ENCODE data around the gene METTL3. TPM values are rescaled to one million over a fixed set of nuclear protein-coding genes. Genes with fewer than 3 reads are reported as not detected.

The METTL3 gene
- total and polyA plus RNA-seq, 2 donors from 2014 or later, result 31.4 to 44.3 TPM

DNA sequence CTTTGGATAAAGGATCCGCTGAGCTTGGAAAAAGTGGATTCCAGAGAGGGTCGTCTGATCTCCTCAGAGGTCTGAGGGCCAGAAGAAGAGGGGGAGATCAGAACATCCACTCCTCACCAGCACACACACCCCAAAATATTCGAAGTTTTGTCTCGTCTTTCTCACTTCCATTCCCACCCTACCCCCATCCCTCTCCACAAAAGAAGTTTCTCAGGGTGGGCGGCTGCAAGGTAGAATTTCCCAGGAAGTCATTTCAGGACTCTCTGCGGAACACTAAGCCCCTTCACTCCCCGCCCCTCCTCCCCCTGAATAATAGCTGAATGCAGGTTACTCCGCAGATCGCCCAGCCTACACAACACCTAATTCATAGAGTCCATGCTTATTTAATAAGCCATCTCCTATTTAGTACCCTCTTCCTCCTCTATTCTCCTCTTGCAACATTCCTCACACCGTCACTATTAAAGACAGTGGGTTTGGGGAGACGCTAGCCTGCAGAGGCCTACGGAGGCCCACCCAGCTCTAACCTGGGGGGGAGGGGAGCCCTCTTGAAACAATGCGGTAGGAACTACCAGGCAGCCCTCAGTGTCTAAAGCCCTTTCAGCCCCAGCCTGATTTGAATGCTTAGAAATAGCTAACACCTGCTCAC is 15.7 kb upstream of the METTL3 start:
- Histone ChIP-seq H3K27ac (ENCODE audit: low read depth in 2 of 2, low read length in 2 of 2) (no peak overlapping the region), H3K36me3 (ENCODE audit: control insufficient read depth in 2 of 3, insufficient read depth in 3 of 3, low read length in 3 of 3) (no peaks in the 10 kb centered on the region), H3K27me3 (ENCODE audit: control insufficient read depth, insufficient read depth, low read length) (no peaks in the 10 kb centered on the region), H3K9ac (ENCODE audit: low read length in 3 of 3) (peak overlapping the region; percentile 15 to 73 (median 49)), H3K4me1 (ENCODE audit: control insufficient read depth in 2 of 3, insufficient read depth in 2 of 3, low read depth in 1 of 3, low read length in 3 of 3) (no peaks in the 10 kb centered on the region), H3K4me3 (ENCODE audit: low read length in 3 of 3) (peak overlapping the region; percentile 62 to 78 (median 68)), H3K9me3 (ENCODE audit: control insufficient read depth in 2 of 3, insufficient read depth in 1 of 3, low read length in 3 of 3) (no peaks in the 10 kb centered on the region)
- intact Hi-C loops (cut with DNase I), result no loop called here
- FAIRE-seq (no peak), DNase-seq (peak in 4 of 5 donors; percentile 77 to 91 (median 86))
- no peak for TF ChIP-seq CTCF (IDR thresholded peaks at IDR 0.05; ENCODE audit: borderline replicate concordance, extremely low read depth, insufficient read depth)

GRCh38 chr14:21525962-21526671 is 15.0 kb upstream of the METTL3 start, which contains the start of gene SALL2:
Gene SALL2, minus strand, starts transcription at chr14:21526346. Its CDS starts 219 bp downstream, at chr14:21526127.
- peak within 1 kb of the TSS; percentile 62 to 78 (median 68) for H3K4me3 ChIP-seq (ENCODE audit: low read length in 3 of 3)
- no peaks in the 10 kb centered on the region for H3K9me3 ChIP-seq (ENCODE audit: control insufficient read depth in 2 of 3, insufficient read depth in 1 of 3, low read length in 3 of 3)
- no peak for TF ChIP-seq CTCF (IDR thresholded peaks at IDR 0.05; ENCODE audit: borderline replicate concordance, extremely low read depth, insufficient read depth)
- FAIRE-seq (no peak), DNase-seq (peak; percentile 88 to 97 (median 97))
- no peaks in the 10 kb centered on the region for H3K36me3 ChIP-seq (ENCODE audit: control insufficient read depth in 2 of 3, insufficient read depth in 3 of 3, low read length in 3 of 3)
- H3K4me1 ChIP-seq (ENCODE audit: control insufficient read depth in 2 of 3, insufficient read depth in 2 of 3, low read depth in 1 of 3, low read length in 3 of 3), result no peaks in the 10 kb centered on the region
- intact Hi-C loops (cut with DNase I), result no loop called here
- no peak within 1 kb of the TSS for H3K27ac ChIP-seq (ENCODE audit: low read depth in 2 of 2, low read length in 2 of 2)
- H3K27me3 ChIP-seq (ENCODE audit: control insufficient read depth, insufficient read depth, low read length), result no peaks in the 10 kb centered on the region
- peak within 1 kb of the TSS; percentile 49 to 73 (median 55) for H3K9ac ChIP-seq (ENCODE audit: low read length in 3 of 3)

DNA sequence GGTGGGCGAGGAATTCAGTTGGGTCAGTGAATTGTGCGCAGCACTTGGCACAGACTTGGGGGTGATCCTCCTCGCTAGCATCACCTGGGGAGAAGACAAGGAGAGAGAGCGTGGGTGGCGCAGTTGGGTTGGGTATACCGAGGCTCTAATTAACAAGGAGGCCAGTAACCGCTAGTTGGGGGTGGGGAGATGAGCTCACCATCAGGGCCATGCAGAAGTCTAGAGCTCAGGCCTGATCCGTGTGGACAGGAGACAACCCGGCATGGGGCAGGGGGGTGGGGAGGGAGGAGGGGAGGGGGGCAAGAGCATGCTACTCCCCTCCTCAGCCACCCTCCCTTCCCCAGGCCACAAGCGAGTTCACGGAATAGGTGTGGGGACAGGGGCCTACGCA is 14.4 kb upstream of the METTL3 start:
- Histone ChIP-seq H3K4me1 (ENCODE audit: control insufficient read depth in 2 of 3, insufficient read depth in 2 of 3, low read depth in 1 of 3, low read length in 3 of 3) (no peaks in the 10 kb centered on the region), H3K9ac (ENCODE audit: low read length in 3 of 3) (peak overlapping the region in 2 of 3 donors; percentile 43 to 61), H3K9me3 (ENCODE audit: control insufficient read depth in 2 of 3, insufficient read depth in 1 of 3, low read length in 3 of 3) (no peaks in the 10 kb centered on the region), H3K27me3 (ENCODE audit: control insufficient read depth, insufficient read depth, low read length) (no peaks in the 10 kb centered on the region), H3K4me3 (ENCODE audit: low read length in 3 of 3) (peak overlapping the region; percentile 62 to 78 (median 68)), H3K36me3 (ENCODE audit: control insufficient read depth in 2 of 3, insufficient read depth in 3 of 3, low read length in 3 of 3) (no peaks in the 10 kb centered on the region), H3K27ac (ENCODE audit: low read depth in 2 of 2, low read length in 2 of 2) (no peak overlapping the region)
- TF ChIP-seq CTCF (IDR thresholded peaks at IDR 0.05; ENCODE audit: borderline replicate concordance, extremely low read depth, insufficient read depth), result no peak
- DNase-seq (peak in 4 of 5 donors; percentile 56 to 85 (median 72)), FAIRE-seq (no peak)
- intact Hi-C loops (cut with DNase I), result no loop called here

All from kidney (tissue), 14 donors.